Stimulated activated CD4-positive, alpha-beta T cell treated with anti-CD3 and anti-CD28 coated beads, Interleukin-15, amount 100 ng/mL, for 48 hours (primary cell): ENCODE data around the gene FGF12.

ENCODE experiments used
- DNase-seq, 2 donors: peaks; one replicate each; pipeline ENCODE4 v3.0.0-alpha.2; 2020; ENCODE audit warnings: low read depth in 2 of 2

The FGF12 gene

GRCh38 chr3:192122832-192123594 lies 604.3 kb downstream of the FGF12 start:
- DNase-seq, result no peak

- DNase-seq, result no peak
These were observed 605.4 kb downstream of the FGF12 start for GRCh38 chr3:192121923-192122322.

GRCh38 chr3:192108820-192109219 lies 618.5 kb downstream of the FGF12 start:
- no peak for DNase-seq

- no peak for DNase-seq
These were observed 620.8 kb downstream of the FGF12 start for GRCh38 chr3:192106543-192106942.

DNA sequence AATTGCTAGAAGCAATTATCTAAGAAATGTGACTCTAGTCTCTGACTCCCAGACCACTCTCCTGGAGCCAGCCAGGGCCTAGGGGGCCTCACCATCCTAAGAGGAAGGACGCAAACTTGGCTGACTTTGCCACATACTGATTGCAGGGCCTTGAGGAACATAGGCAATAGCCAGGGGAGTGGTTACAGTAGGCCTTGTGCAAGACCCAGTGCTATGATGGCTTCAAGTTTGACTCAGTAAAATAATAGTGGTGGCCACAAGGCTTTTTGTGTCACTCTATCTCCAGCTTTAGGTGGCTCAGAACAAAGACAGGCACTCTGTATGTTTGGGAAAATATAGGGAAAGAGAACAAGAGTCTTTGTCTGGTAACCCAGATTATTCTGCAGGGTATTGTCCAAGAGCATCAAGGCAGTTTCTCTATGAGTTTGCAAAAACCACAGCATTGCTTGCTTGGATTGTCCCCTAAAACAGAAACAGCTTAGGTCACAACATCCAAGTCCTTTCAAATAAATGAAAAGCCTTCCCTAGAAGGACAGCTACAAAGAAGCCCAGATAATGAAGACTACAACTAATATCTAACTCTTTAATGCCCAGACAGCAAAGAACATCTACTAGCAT lies 634.8 kb downstream of the FGF12 start:
- DNase-seq, result no peak

DNA sequence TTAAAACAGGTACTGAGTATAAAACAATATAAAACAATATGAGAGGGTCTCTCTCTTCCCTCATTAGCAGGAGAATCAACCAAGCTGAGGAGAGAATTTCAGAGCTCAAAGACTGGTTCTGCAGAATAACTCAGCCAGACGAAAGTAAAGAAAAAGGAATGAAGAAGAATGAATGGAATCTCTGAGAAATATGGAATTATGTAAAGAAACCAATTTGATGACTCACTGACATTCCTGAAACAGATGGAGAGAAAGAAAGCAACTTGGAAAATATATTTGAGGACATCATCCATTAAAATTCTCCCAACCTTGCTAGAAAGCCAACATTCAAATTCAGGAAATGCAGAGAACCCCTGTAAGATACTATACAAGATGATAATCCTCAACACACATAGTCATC lies 635.5 kb downstream of the FGF12 start:
- no peak for DNase-seq

DNA sequence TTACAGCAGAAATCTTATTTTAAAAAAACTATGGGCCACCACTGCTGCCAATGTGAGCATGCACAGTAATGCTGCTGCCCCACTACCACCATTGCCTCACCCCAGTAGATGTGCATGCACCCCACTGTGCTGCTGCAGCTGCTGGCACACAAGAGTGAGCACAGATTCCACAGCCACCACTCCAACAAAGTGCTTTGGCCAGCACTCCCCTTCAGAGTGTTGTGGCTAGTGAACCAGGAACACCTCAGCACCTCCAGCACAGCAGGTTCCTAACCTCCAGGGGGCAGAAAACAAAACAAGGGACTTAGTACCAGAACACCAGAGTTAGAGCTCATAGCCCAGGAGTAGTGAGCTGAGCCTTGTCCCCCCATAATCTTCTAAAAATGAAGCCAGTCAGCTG lies 636.8 kb downstream of the FGF12 start:
- no peak for DNase-seq
